ENCODE results near the gene LONP1. TPM values are rescaled to one million over a fixed set of nuclear protein-coding genes. Genes with fewer than 3 reads are reported as not detected.

Gene LONP1, protein sequence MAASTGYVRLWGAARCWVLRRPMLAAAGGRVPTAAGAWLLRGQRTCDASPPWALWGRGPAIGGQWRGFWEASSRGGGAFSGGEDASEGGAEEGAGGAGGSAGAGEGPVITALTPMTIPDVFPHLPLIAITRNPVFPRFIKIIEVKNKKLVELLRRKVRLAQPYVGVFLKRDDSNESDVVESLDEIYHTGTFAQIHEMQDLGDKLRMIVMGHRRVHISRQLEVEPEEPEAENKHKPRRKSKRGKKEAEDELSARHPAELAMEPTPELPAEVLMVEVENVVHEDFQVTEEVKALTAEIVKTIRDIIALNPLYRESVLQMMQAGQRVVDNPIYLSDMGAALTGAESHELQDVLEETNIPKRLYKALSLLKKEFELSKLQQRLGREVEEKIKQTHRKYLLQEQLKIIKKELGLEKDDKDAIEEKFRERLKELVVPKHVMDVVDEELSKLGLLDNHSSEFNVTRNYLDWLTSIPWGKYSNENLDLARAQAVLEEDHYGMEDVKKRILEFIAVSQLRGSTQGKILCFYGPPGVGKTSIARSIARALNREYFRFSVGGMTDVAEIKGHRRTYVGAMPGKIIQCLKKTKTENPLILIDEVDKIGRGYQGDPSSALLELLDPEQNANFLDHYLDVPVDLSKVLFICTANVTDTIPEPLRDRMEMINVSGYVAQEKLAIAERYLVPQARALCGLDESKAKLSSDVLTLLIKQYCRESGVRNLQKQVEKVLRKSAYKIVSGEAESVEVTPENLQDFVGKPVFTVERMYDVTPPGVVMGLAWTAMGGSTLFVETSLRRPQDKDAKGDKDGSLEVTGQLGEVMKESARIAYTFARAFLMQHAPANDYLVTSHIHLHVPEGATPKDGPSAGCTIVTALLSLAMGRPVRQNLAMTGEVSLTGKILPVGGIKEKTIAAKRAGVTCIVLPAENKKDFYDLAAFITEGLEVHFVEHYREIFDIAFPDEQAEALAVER
- polyA plus RNA-seq (2011; rRNA removed) (41.2 and 42.7 TPM in 2 replicates), polyA plus RNA-seq (2017; fragmentation: RNase III; extraction: RNeasy Plus Mini Kit Qiagen cat#74134 plus additional on column Dnase treatment) (65.2 to 68.9 TPM (median 66.4 TPM) in 3 replicates), polyA minus RNA-seq (2011; rRNA and poly(A)+ RNA removed) (46.2 and 54.9 TPM in 2 replicates)
- 114 and 121 TPM in 2 replicates for polyA plus RNA-seq (2012; cell fraction: cytosol; rRNA removed)
- 211 and 254 TPM in 2 replicates for polyA plus RNA-seq (2012; cell fraction: nucleus; rRNA removed)

DNA sequence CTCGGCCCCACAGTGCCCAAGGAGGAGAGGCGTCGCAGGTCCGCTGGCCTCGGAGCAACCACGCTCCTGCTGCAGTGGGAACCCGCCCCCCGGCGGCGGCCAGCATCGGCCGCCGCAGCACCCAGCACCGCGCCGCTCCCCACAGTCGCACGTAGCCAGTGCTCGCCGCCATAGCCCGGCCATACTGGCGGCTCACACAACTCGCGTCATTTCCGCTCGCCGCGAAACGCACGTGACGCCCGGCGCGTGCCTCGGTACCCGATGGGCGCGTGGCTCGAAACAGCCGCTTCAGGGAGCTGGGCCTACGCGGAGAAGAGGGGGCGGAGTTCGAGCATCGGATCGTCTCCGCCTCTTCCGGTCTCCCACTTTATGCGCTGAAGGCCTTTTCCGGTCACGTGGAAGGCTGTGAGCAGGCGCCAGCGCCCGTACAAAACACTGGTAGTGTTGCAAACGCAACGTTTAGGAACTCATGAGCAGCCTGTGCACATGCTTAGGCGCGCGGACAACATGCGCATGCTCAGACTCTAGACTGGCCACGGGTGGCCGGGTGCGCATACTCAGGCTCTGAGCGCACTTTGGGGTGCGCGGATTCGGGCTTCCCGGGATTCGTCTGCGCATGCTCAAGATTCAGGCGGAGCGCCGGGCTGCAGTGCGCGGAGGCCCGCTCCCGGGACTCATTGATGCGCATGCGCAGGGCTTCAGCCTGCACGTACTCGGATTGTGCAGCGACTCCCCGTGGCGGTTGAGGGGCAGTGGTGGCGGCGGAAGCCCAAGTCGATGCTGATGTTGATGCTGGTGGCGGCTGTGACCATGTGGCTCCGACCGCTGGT, at the start of gene LONP1, which contains the start of gene CATSPERD:
LONP1 (minus strand) TSS at position 186 of the 830 bp plus-strand sequence; CDS start at position 172, 14 bp downstream.
CATSPERD (plus strand) TSS at position 677 of the 830 bp plus-strand sequence; CDS start at position 778, 101 bp downstream.
- CTCF ChIA-PET, result interaction anchor here (0.6 to 2.3 kb wide), 11 partner anchors 8 to 1089 kb away, joined by 3 to 12 read pairs (median 4); partner anchors contain the start of gene RPL36
- 0% methylated on average over 27 of the region's 90 CpGs for WGBS (ENCODE audit: missing lambda C conversion rate)
- no peak for FAIRE-seq
- TF ChIP-seq BHLHE40 (IDR thresholded peaks at IDR 0.05; ENCODE audit: low read depth, low read length) (peak; percentile 97), SREBF2 (IDR thresholded peaks at IDR 0.05) (no peak), CBX2 (IDR thresholded peaks at IDR 0.05; ENCODE audit: borderline replicate concordance, low read depth) (no peak), GATA3 (IDR thresholded peaks at IDR 0.05; ENCODE audit: borderline replicate concordance) (no peak), ZFP36 (IDR thresholded peaks at IDR 0.05; ENCODE audit: borderline replicate concordance, partially characterized antibody) (no peak), ESRRA (IDR thresholded peaks at IDR 0.05; ENCODE audit: borderline replicate concordance, low read length) (no peak), HEYL (CRISPR knock-in tag; IDR thresholded peaks at IDR 0.05) (no peak), FOXS1 (CRISPR knock-in tag; IDR thresholded peaks at IDR 0.05) (no peak), ZSCAN20 (CRISPR knock-in tag; IDR thresholded peaks at IDR 0.05) (no peak), HOXA7 (CRISPR knock-in tag; IDR thresholded peaks at IDR 0.05) (no peak), CHD2 (IDR thresholded peaks at IDR 0.05; ENCODE audit: low read length, partially characterized antibody) (no peak), HOXB13 (CRISPR knock-in tag; IDR thresholded peaks at IDR 0.05; ENCODE audit: low read depth) (no peak), EHF (CRISPR knock-in tag; IDR thresholded peaks at IDR 0.05) (no peak), HDAC2 (IDR thresholded peaks at IDR 0.05) (no peak), RCOR1 (IDR thresholded peaks at IDR 0.05; ENCODE audit: low read depth, low read length) (no peak), KDM1A (IDR thresholded peaks at IDR 0.05; ENCODE audit: low read depth) (no peak), EHMT2 (IDR thresholded peaks at IDR 0.05; ENCODE audit: low read depth) (no peak), CEBPB (IDR thresholded peaks at IDR 0.05) (no peak), ZNF302 (CRISPR knock-in tag; IDR thresholded peaks at IDR 0.05) (no peak), SMC3 (IDR thresholded peaks at IDR 0.05) (0 out of 3 replicates have a peak, but pooled peaks have one; percentile 13), HOXB5 (CRISPR knock-in tag; IDR thresholded peaks at IDR 0.05) (no peak), CBX8 (IDR thresholded peaks at IDR 0.05) (no peak), TFCP2L1 (CRISPR knock-in tag; IDR thresholded peaks at IDR 0.05) (no peak), TP53 (CRISPR knock-in tag; IDR thresholded peaks at IDR 0.05) (no peak), FOSL2 (IDR thresholded peaks at IDR 0.05) (no peak), FOSL2 (CRISPR knock-in tag; IDR thresholded peaks at IDR 0.05) (no peak), FOSB (CRISPR knock-in tag; IDR thresholded peaks at IDR 0.05) (no peak)
- TF ChIP-seq, protein P1, sequence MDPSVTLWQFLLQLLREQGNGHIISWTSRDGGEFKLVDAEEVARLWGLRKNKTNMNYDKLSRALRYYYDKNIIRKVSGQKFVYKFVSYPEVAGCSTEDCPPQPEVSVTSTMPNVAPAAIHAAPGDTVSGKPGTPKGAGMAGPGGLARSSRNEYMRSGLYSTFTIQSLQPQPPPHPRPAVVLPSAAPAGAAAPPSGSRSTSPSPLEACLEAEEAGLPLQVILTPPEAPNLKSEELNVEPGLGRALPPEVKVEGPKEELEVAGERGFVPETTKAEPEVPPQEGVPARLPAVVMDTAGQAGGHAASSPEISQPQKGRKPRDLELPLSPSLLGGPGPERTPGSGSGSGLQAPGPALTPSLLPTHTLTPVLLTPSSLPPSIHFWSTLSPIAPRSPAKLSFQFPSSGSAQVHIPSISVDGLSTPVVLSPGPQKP (IDR thresholded peaks at IDR 0.05; ENCODE audit: low read depth, low read length), result no peak
- TF ChIP-seq, protein P2, sequence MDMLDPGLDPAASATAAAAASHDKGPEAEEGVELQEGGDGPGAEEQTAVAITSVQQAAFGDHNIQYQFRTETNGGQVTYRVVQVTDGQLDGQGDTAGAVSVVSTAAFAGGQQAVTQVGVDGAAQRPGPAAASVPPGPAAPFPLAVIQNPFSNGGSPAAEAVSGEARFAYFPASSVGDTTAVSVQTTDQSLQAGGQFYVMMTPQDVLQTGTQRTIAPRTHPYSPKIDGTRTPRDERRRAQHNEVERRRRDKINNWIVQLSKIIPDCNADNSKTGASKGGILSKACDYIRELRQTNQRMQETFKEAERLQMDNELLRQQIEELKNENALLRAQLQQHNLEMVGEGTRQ (IDR thresholded peaks at IDR 0.05), result peak; percentile 98
- TF ChIP-seq, protein P3, sequence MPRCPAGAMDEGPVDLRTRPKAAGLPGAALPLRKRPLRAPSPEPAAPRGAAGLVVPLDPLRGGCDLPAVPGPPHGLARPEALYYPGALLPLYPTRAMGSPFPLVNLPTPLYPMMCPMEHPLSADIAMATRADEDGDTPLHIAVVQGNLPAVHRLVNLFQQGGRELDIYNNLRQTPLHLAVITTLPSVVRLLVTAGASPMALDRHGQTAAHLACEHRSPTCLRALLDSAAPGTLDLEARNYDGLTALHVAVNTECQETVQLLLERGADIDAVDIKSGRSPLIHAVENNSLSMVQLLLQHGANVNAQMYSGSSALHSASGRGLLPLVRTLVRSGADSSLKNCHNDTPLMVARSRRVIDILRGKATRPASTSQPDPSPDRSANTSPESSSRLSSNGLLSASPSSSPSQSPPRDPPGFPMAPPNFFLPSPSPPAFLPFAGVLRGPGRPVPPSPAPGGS (IDR thresholded peaks at IDR 0.05), result peak; percentile 43; the same call in 1 of the 3 replicates
- TF ChIP-seq, protein P4, sequence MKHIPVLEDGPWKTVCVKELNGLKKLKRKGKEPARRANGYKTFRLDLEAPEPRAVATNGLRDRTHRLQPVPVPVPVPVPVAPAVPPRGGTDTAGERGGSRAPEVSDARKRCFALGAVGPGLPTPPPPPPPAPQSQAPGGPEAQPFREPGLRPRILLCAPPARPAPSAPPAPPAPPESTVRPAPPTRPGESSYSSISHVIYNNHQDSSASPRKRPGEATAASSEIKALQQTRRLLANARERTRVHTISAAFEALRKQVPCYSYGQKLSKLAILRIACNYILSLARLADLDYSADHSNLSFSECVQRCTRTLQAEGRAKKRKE (CRISPR knock-in tag; IDR thresholded peaks at IDR 0.05; ENCODE audit: low read depth), result no peak
- TF ChIP-seq, protein P5, sequence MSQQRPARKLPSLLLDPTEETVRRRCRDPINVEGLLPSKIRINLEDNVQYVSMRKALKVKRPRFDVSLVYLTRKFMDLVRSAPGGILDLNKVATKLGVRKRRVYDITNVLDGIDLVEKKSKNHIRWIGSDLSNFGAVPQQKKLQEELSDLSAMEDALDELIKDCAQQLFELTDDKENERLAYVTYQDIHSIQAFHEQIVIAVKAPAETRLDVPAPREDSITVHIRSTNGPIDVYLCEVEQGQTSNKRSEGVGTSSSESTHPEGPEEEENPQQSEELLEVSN (IDR thresholded peaks at IDR 0.05; ENCODE audit: borderline replicate concordance, low read depth), result peak; percentile 75

More for the DNA sequence above, at the start of gene LONP1, which contains the start of gene CATSPERD:
- H3K4me2 ChIP-seq, result peak within 1 kb of the TSS; percentile 92
- H3K4me1 ChIP-seq, result peaks cover 11% of the 10 kb centered on the region; the same call in 2 of the 3 replicates
- DNase-seq (ENCODE audit: low read depth in 1 of 2, low spot score in 1 of 2) (peak; percentile 94 to 98), ATAC-seq (peak; percentile 92 to 94)
- no peaks in the 10 kb centered on the region for H3K9me3 ChIP-seq
- peak within 1 kb of the TSS; percentile 97 to 100 for H3K27ac ChIP-seq
- POLR2A ChIA-PET, result interaction anchor here (0.6 to 3.7 kb wide), 13 partner anchors 11 to 248 kb away, joined by 3 to 45 read pairs (median 3); partner anchors contain the start of genes DUS3L, RPL36 and SAFB2
- peak within 1 kb of the TSS; percentile 100 for H3K4me3 ChIP-seq

Measured in A549 (cell line).